ENCODE results near the gene ZCCHC3. TPM values are rescaled to one million over a fixed set of nuclear protein-coding genes. Genes with fewer than 3 reads are reported as not detected.

ZCCHC3 gene
- total RNA-seq, 1 donor from 2014 or later: 23.3 TPM

DNA sequence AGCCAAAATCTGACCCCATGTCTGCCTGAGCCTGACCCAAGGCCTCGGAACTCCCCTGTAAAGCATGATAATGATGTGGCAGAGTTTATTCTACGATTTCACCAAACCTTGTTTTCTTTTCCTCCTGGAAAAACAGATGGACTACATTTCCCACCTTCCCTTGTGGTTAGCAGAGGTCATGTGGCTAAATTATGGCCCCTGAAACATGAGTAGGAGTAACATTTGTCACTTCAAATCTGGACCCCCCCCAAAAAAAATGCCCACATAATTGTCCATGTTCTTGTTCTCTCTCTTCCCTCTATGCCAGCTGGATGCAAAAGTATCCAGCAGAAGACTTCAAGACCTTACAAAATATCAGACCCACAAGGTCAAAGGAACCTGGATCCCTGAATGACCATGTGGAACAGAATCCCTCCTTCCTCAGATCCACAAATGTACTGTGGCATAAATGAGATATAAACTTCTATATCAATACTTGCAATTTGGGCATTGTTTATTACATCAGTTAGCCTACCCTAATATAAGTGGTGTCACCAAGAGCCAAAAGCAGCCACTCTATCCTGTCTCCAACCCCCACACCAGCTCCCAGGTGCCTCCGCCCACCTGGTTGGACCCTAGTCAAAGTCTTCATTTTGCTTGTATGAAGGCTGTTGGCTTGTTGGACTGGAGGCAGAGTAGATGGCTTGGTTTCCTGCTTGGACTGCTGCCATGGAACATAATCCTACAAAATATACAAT lies 8.2 kb upstream of the ZCCHC3 start:
- no peaks in the 10 kb centered on the region for H3K36me3 ChIP-seq (ENCODE audit: control insufficient read depth, insufficient read depth, low read length)
- H3K4me3 ChIP-seq (ENCODE audit: low read depth, low read length): no peak overlapping the region
- TF ChIP-seq, protein P1, sequence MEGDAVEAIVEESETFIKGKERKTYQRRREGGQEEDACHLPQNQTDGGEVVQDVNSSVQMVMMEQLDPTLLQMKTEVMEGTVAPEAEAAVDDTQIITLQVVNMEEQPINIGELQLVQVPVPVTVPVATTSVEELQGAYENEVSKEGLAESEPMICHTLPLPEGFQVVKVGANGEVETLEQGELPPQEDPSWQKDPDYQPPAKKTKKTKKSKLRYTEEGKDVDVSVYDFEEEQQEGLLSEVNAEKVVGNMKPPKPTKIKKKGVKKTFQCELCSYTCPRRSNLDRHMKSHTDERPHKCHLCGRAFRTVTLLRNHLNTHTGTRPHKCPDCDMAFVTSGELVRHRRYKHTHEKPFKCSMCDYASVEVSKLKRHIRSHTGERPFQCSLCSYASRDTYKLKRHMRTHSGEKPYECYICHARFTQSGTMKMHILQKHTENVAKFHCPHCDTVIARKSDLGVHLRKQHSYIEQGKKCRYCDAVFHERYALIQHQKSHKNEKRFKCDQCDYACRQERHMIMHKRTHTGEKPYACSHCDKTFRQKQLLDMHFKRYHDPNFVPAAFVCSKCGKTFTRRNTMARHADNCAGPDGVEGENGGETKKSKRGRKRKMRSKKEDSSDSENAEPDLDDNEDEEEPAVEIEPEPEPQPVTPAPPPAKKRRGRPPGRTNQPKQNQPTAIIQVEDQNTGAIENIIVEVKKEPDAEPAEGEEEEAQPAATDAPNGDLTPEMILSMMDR (IDR thresholded peaks at IDR 0.05; ENCODE audit: insufficient read depth, low read length, poor library complexity, severe bottlenecking): no peak
- DNase-seq (ENCODE audit: low read depth): no peak
- no peaks in the 10 kb centered on the region for H3K27me3 ChIP-seq (ENCODE audit: control insufficient read depth, insufficient read depth, low read length)

DNA sequence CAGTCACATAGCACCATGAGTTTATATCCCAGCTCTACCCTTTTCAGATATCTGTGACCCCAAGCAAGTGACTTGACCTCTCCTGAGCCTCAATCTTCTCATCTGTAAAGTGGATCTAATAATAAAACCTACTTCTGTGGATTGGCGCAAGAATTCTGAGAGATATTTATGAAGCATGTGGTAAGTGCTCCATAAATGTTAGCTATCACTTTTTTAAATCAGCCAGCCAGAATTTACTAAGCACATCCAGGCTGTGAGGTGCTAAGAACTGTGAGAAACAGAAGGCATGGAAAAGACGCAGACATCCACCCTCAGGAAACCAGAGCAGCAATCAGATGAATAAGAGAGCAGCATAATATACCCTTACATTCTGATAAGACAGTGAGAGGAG lies 7.7 kb upstream of the ZCCHC3 start:
- TF ChIP-seq, protein P1 (IDR thresholded peaks at IDR 0.05; ENCODE audit: insufficient read depth, low read length, poor library complexity, severe bottlenecking): no peak
- Histone ChIP-seq H3K27me3 (ENCODE audit: control insufficient read depth, insufficient read depth, low read length) (no peaks in the 10 kb centered on the region), H3K4me3 (ENCODE audit: low read depth, low read length) (peak overlapping the region; percentile 81), H3K36me3 (ENCODE audit: control insufficient read depth, insufficient read depth, low read length) (no peaks in the 10 kb centered on the region)
- DNase-seq (ENCODE audit: low read depth): no peak

DNA sequence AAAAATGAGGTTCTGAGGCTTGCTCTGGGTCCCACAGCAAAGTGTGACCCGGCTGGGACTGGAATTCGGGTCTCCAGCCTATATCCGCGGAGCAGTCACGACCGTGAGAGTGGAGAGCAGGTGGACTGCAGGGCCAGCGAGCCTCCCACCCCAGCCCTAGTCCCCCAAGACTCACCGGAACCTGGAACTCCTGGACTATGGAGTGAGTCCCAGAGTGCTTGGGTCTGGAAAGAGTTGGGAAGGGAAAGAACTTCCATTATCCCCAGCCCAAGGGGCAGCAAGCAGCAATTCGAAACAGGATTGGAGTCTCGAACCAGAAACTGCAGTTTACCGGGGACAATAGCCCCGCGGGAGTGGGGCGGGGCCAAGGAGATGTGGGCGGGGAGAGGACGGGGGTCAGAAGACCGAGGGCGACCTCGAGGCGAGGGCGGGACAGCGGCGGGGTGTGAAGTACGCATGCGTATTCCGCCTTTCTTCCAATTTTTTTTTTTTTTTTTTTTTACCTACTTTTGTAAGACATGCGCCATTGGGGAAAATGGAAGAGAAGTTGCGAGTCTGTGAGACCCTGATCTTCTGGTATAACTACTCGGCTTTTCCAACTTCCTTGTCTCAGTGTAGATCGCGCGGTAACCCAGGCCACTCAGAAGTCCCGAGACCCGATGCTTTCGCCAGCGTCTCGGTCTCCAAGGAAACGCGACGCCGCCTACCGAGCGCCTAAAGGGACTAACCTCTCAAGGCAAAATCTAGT lies 7.1 kb upstream of the ZCCHC3 start, which contains the start of gene C20orf96:
Gene C20orf96, minus strand, starts transcription at position 667 of the 748 bp plus-strand sequence. Its CDS starts 140 bp downstream, at position 527.
- peak within 1 kb of the TSS; percentile 81 for H3K4me3 ChIP-seq (ENCODE audit: low read depth, low read length)

DNA sequence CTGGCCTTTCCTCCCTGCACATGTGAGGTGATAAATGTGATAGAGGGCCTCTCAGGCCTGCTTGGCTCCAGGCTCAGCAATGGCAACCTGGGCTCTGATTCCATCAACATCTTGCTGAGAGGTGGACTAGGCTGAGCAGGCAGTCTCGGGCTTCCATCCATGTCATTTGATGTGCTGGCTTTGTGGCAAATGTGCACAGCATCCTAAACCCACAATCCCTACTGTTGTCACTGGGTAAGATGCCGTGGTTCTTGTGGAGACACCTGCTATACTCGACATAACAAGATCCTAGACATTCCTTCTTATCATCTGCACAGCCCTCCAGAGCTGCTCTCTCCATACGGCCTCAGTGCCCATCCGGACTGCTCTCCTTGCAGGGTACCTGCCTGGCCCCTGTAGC lies 2.8 kb upstream of the ZCCHC3 start:
- TF ChIP-seq, protein P1 (IDR thresholded peaks at IDR 0.05; ENCODE audit: insufficient read depth, low read length, poor library complexity, severe bottlenecking): no peak
- DNase-seq (ENCODE audit: low read depth): no peak
- Histone ChIP-seq H3K36me3 (ENCODE audit: control insufficient read depth, insufficient read depth, low read length) (no peaks in the 10 kb centered on the region), H3K27me3 (ENCODE audit: control insufficient read depth, insufficient read depth, low read length) (no peaks in the 10 kb centered on the region), H3K4me3 (ENCODE audit: low read depth, low read length) (no peak overlapping the region)

More for the DNA sequence above, 7.1 kb upstream of the ZCCHC3 start, which contains the start of gene C20orf96:
- peak; percentile 82 for DNase-seq (ENCODE audit: low read depth)
- Histone ChIP-seq H3K27me3 (ENCODE audit: control insufficient read depth, insufficient read depth, low read length) (no peaks in the 10 kb centered on the region), H3K36me3 (ENCODE audit: control insufficient read depth, insufficient read depth, low read length) (no peaks in the 10 kb centered on the region)
- TF ChIP-seq, protein P1 (IDR thresholded peaks at IDR 0.05; ENCODE audit: insufficient read depth, low read length, poor library complexity, severe bottlenecking): peak; percentile 58

DNA sequence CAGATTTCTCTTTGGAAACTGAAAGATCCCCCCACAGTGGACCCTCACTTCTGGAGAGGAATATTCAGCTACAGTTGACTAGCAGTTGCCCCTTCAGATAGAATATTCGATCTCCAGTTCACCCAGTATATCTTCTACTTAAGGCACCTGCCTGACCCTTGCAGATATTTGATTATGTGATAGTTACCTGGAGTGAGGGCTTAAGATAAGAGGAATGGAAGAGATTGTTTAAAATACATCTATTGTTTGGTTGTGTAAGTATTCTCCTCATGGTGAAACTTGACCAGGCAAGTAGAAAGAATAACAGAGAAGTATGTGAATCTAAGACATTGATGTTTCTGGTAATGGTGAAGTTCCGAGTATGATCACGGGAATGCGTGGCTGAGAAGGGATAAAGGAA lies 1.6 kb upstream of the ZCCHC3 start:
- DNase-seq (ENCODE audit: low read depth): no peak
- Histone ChIP-seq H3K4me3 (ENCODE audit: low read depth, low read length) (no peak overlapping the region), H3K36me3 (ENCODE audit: control insufficient read depth, insufficient read depth, low read length) (no peaks in the 10 kb centered on the region), H3K27me3 (ENCODE audit: control insufficient read depth, insufficient read depth, low read length) (no peaks in the 10 kb centered on the region)
- TF ChIP-seq, protein P1 (IDR thresholded peaks at IDR 0.05; ENCODE audit: insufficient read depth, low read length, poor library complexity, severe bottlenecking): no peak
